Omental fat pad (tissue), 4 donors: ENCODE measurements around the gene KIRREL2. TPM values are rescaled to one million over a fixed set of nuclear protein-coding genes. Genes with fewer than 3 reads are reported as not detected.

Experiments used
- ATAC-seq: fragments of 150-250 bp; one replicate; pipeline ENCODE4 v1.9.1; 2016; ENCODE audit warnings: mild to moderate bottlenecking, moderate library complexity; ENCODE audit not compliant: low FRiP score
- DNase-seq: peaks from one replicate; pipeline ENCODE4 v3.0.0-alpha.2; 2019; ENCODE audit warnings: low spot score
- CTCF ChIP-seq, 3 donors: fragments of 450-650 bp; IDR thresholded peaks; one replicate each; pipeline ENCODE4 v1.5.1; 2016 to 2017; ENCODE audit warnings: antibody characterized with exemption in 3 of 3, mild to moderate bottlenecking in 3 of 3, moderate library complexity in 2 of 3
- total RNA-seq, 4 donors: library from RNA; depleted of rRNA; stranded (reverse); fragments of >200 nt; gene quantifications; one replicate each; pipeline ENCODE4 v1.1.0, GENCODE V29; 2016

The KIRREL2 gene
- total RNA-seq, 4 donors from 2014 or later = 0.25 to 1.4 (median 0.48) TPM; not detected in 1

GRCh38 chr19:35898499-35898809 is 41.7 kb downstream of the KIRREL2 start:
- DNase-seq (no peak), ATAC-seq (no peak)
- no peak for TF ChIP-seq CTCF (IDR thresholded peaks at IDR 0.05)

GRCh38 chr19:35899547-35900214 is 43.0 kb downstream of the KIRREL2 start:
- ATAC-seq (peak; percentile 66), DNase-seq (no peak)
- no peak for TF ChIP-seq CTCF (IDR thresholded peaks at IDR 0.05)

- ATAC-seq = no peak
- no peak for TF ChIP-seq CTCF (IDR thresholded peaks at IDR 0.05)
- DNase-seq = no peak
Observed at GRCh38 chr19:35901055-35901644, 44.4 kb downstream of the KIRREL2 start.

- DNase-seq = no peak
- no peak for TF ChIP-seq CTCF (IDR thresholded peaks at IDR 0.05)
- no peak for ATAC-seq
Observed at GRCh38 chr19:35901854-35902661, 45.3 kb downstream of the KIRREL2 start, which contains the start of gene HCST. TSS of gene HCST (plus strand) at chr19:35902529. CDS start at chr19:35902594, 65 bp downstream.

GRCh38 chr19:35902870-35903475 is 46.3 kb downstream of the KIRREL2 start:
- TF ChIP-seq CTCF (IDR thresholded peaks at IDR 0.05) = no peak
- DNase-seq (no peak), ATAC-seq (no peak)

GRCh38 chr19:35903550-35904179 is 47.0 kb downstream of the KIRREL2 start:
- DNase-seq (peak; percentile 44), ATAC-seq (no peak)
- no peak for TF ChIP-seq CTCF (IDR thresholded peaks at IDR 0.05)
